ENCODE results near the gene TEAD2.

DNA sequence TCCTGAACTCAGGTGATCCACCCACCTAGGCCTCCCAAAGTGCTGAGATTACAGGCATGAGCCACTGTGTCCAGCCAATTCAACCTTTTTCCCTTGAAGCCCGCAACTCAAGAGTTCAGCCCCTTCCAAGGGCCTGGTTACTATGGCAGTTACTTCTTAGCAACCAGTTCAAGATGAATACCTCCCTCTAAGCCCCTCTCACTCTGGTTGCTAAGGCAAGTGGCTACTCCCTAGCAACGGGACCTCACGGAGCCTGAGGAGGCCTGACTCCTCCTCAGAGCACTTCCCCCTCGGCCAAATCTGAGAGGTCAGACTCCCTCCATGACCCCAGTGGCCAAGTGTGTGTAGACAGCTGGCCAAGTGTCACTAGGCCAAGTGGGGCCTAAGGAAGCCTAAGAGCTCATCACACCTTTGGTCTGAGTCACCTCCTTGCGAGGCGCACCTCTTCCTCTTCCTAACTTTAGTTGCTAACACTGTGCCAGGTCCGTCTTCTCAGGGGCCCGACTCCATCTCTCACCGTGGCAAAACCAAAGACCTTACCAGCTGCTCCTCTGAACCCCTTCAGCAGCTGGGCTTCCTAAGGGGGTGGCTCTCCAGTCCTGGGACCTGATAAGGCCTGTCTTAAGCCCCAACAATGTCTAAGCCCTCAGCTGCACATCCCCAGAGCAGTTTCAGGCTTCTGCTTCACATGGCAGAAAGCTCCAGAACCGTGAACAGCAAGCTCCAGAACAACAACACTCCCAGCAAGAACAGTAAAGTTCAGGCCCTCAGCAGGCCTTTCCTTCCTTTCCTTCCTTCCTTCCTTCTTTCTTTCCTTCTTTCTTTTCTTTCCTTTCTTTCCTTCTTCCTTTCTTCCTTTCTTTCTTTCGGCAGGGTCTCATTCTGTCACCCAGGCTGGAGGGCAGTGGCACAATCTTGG, 17.5 kb downstream of the TEAD2 start:
- TF ChIP-seq GATA2 (IDR thresholded peaks at IDR 0.05; ENCODE audit: low read depth, low read length) (no peak), GATA3 (IDR thresholded peaks at IDR 0.05; ENCODE audit: low read depth, low read length) (no peak)
